Activated CD4-positive, CD25-positive, alpha-beta regulatory T cell treated with anti-CD3 and anti-CD28 coated beads, Interleukin-2, amount 50 U/mL, for 72 hours (primary cell): ENCODE results near the gene TRPM2.

Source experiments
- DNase-seq: peaks from one replicate; pipeline ENCODE4 v3.0.0; 2021

Gene TRPM2

DNA sequence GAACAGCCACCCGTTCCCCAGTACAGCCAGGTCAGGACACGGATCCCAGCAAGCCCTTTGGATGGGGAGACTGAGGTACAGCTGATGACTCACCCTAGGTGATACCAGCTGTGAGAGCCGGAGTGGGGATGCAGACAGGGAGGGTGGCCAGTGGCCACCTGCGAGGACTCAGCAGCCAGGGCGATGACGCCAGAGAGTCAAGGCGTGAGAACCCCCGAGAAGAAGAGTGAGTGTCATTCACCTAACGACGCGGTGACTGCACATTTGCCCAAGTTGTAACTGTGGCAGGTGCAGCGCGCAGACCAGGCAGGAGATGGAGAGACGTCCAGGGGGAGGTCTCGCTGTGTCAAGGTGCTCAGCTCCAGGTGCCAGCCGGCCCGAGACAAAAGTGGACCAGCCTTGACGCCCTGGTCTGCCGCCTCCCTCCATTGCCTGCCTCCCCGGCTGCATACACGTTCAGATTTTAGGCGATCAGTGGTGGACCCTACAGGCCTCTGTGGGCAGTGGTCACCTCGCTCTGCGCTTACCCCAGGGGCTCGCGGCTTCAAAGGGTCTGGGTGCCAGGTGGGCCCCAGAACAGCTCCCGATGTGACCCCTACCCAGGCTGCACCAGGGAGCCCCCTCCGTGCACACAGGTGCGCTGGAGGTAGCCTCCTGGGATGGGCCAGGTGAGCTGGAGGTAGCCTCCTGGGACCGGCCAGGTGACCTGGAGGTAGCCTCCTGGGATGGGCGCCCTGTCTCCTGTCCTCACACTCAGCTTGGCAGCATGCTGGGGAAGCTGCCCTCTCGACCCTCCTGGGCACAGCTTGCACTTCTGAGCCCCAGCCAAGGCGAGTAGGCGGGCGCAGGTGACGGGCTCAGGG, 113.8 kb downstream of the TRPM2 start:
- no peak for DNase-seq

DNA sequence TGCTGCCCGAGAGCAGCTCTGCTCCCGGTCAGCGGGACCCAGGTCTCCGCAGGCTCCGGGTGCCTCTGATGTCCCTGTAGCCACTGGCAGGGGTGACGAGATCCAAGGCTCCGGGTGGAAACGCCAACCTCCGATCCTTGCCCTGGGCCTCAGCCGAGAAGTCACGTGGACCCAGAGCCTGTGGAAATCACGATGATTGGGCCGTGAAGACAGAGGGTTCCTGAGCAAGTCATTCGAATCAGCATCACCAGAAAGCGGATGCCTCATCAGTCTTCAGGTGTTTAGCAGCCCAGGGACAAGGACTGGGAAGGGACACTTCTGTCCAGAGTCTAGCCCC, 114.4 kb downstream of the TRPM2 start:
- DNase-seq = no peak

GRCh38 chr21:44471341-44471740, 117.9 kb downstream of the TRPM2 start:
- no peak for DNase-seq

DNA sequence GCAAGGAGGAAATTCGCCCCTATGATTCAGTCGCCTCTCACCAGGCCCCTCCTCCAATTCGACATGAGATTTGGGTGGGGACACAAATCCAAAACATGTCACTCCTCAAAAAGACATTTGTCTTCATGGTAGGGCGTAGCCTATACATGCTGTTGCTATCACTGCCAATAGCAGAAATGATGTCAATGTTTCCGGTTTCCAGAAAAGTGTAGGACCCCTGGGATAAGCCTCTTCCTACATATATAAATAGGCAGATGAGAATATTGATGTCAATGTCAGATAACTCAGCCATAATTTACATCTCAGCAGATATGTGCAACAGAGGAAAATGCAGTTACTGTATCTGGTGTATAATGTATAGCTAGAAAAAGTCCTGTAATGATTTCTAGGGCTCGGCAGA, 118.6 kb downstream of the TRPM2 start:
- DNase-seq = no peak

- no peak for DNase-seq
Observed at GRCh38 chr21:44473915-44474555, 120.6 kb downstream of the TRPM2 start.

GRCh38 chr21:44475266-44475845, 121.9 kb downstream of the TRPM2 start:
- DNase-seq = no peak

DNA sequence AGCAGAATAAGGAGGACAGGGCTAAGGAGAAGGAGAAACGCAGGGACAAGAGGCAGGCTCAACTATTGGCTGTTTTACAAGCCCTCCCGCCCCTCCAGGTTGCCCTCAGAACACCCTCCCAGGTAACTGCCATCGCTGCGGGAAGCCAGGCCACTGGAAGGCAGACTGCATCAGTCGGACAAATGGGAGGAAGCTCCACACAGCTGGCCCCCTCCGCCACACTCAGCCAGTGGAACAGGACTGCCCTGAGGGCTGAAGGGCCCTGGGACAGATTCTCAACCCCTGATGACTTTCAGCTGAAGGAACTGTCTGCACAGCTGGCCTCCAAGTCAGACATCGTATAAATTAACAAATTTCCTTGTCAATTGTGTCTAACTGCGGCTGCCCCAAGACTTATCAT, 123.7 kb downstream of the TRPM2 start:
- no peak for DNase-seq

DNA sequence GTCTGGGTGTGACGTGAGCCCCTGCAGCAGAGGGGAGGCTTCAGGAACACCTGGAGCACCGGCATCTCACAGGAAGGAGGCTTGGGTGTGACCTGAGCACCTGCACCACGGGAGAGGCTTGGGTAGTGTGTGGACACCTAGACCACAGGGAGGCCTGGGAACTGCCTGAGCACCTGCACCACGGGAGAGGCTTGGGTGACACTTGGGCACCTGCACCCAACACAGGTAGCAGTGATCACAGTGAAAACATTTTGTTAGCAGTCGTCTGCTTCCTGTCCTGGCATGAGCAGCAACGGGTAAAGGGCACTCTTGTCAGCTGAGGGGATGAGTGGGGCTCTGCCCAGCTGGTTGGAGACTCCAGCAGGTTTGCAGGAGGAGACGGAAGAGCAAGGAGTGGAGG, 124.3 kb downstream of the TRPM2 start:
- DNase-seq = no peak

DNA sequence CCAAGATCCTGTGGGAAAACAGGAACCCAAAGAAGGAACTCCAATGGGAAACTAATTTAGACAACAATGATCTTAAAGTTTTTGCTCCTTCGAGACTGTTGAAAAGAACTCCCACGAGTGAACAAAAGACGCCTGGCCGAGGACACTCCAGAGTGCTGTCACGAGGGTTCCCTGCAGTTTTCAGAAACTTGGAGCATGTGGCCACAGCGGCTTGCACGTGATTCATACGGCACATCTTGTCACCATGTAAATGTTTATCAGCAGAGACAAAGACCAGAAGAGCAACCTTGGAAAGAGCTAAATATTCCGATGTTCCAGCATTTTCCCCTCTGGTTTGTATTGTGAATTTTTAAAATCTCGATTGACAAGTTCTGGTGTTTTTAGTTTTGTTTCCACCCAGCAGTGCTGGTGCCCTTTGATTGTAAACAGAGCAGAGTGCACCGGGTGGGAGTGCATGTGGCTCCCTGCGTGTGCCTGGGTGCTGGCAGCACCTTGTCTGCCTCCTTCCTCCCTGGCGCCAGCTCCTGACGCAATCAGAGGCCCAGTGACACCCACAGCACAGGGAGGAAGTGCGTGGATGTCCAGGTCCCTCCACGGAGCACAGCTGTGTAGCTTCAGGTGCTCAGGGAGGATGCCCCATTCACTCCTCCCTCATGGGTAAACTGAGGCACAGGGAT, 124.8 kb downstream of the TRPM2 start:
- no peak for DNase-seq

- no peak for DNase-seq
Observed at GRCh38 chr21:44478801-44479167, 125.4 kb downstream of the TRPM2 start.

GRCh38 chr21:44479556-44480199, 126.3 kb downstream of the TRPM2 start:
- peak; percentile 62 for DNase-seq

DNA sequence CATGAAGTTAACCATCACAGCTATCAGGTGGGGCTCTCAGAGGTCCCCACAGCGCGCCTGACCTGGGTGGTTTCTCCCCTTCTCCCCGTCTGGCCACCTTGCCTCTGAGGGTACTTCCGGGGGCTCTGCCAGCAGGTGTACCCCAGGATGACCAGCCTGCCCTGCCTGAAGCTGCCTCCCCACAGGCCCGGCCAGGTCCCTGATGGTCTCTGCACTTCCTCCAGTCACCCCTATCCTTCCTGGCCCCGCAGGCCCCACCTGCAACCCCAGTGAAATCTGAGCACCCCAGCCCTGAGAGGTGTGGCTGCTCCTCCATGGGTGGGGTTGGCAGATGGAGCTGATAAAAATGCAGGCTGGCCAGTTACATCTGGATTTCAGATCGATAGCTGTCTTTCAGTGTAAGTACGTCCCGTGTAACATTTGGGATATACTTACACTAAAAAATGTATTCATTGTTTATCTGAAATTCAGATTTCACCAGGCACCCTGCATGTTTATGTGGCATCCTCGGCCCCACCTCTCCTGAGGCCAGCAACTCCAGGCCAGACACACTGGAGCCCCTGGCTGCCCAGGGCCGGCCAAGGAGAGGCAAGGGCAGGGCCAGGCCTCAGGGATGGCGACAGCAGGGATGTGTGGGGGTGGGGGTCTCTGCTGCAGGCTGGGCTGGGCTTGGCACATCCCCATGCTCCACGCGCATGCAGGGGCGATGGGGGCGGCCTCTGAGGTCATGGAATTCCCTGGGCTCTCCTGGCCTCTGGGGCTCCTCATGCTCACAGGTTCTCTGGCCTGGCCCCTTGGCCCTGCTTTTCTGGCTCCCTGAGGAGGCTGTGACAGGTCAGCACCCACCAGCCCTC, 127.0 kb downstream of the TRPM2 start:
- DNase-seq = no peak

DNA sequence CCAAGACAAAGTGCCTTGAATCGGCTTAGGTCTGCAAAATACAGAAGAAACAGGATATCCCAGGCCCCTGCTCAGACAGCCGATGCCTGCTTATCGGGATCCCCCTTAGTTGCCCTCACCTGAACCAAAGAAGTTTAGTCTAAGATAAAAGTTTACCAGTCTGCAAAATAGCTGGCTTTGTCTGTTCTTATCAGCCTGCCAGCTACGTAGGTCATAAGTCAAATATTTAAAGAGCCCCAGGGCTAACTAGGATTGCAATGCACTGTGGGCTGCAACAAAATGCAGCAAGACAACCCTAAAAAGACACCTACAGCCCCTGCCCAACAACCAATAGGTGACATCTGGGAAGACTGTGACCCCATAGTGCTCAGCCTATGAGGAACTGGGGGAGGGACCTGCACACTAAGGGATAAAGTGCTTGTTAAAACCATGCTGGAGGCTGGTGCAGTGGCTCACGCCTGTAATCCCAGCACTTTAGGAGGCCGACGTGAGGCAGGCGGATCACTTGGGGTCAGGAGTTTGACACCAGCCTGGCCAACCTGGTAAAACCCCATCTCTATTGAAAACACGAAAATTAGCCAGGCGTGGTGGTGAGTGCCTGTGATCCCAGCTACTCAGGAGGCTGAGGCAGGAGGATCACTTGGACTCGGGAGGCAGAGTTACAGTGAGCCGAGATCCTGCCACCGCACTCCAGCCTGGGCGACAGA, 129.3 kb downstream of the TRPM2 start:
- no peak for DNase-seq

GRCh38 chr21:44483288-44484237, 130.1 kb downstream of the TRPM2 start:
- DNase-seq = no peak

- no peak for DNase-seq
Observed at GRCh38 chr21:44484498-44485253, 131.3 kb downstream of the TRPM2 start.

- DNase-seq = peak; percentile 60
Observed at GRCh38 chr21:44485254-44485793, 131.9 kb downstream of the TRPM2 start.

- DNase-seq = no peak
Observed at GRCh38 chr21:44485796-44486195, 132.4 kb downstream of the TRPM2 start.

DNA sequence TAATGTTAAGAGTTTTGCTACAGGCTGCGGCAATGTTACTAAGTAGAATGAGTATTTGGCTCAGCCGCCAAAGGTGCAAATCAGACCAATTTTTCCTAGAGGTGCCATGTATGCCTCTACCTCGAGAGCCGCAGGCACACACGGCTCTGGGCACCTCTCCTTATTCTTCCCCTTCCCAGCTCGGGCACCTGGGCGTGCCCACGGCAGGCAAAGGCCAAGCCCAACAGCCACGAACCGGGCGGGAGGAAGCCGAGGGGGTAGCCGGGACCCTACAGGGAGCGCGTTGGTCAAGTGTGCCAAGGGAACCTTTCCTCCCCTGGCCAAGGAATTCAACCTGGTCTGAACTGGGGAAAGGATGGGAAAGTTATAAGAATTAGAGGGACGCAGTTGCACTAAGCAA, 132.9 kb downstream of the TRPM2 start:
- no peak for DNase-seq

DNA sequence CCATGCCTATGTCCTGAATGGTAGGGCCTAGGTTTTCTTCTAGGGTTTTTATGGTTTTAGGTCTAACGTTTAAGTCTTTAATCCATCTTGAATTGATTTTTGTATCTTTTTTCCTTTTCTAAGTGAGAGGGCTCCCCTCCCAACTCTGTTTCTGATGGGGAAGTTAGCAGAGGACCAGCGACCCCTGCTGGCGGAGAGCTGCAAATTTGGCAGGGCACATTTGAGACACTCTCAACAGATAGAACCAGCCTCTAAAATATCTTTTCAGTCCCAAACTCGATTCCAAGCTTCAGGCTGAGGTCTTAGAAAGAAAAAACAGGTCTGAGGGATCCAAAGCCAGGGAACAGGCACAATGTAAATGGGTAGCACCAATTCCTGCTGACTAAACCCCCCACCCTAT, 134.4 kb downstream of the TRPM2 start:
- peak; percentile 61 for DNase-seq
